GM19193 (cell line): ENCODE results near the gene PPP4R1.

ENCODE experiments used
- POLR2A ChIP-seq: IDR thresholded peaks from 4 replicates; pipeline ENCODE4 v1.6.1; 2011; ENCODE audit not compliant: insufficient read depth, insufficient read length; ENCODE audit errors: extremely low read depth

The PPP4R1 gene, protein sequence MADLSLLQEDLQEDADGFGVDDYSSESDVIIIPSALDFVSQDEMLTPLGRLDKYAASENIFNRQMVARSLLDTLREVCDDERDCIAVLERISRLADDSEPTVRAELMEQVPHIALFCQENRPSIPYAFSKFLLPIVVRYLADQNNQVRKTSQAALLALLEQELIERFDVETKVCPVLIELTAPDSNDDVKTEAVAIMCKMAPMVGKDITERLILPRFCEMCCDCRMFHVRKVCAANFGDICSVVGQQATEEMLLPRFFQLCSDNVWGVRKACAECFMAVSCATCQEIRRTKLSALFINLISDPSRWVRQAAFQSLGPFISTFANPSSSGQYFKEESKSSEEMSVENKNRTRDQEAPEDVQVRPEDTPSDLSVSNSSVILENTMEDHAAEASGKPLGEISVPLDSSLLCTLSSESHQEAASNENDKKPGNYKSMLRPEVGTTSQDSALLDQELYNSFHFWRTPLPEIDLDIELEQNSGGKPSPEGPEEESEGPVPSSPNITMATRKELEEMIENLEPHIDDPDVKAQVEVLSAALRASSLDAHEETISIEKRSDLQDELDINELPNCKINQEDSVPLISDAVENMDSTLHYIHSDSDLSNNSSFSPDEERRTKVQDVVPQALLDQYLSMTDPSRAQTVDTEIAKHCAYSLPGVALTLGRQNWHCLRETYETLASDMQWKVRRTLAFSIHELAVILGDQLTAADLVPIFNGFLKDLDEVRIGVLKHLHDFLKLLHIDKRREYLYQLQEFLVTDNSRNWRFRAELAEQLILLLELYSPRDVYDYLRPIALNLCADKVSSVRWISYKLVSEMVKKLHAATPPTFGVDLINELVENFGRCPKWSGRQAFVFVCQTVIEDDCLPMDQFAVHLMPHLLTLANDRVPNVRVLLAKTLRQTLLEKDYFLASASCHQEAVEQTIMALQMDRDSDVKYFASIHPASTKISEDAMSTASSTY

DNA sequence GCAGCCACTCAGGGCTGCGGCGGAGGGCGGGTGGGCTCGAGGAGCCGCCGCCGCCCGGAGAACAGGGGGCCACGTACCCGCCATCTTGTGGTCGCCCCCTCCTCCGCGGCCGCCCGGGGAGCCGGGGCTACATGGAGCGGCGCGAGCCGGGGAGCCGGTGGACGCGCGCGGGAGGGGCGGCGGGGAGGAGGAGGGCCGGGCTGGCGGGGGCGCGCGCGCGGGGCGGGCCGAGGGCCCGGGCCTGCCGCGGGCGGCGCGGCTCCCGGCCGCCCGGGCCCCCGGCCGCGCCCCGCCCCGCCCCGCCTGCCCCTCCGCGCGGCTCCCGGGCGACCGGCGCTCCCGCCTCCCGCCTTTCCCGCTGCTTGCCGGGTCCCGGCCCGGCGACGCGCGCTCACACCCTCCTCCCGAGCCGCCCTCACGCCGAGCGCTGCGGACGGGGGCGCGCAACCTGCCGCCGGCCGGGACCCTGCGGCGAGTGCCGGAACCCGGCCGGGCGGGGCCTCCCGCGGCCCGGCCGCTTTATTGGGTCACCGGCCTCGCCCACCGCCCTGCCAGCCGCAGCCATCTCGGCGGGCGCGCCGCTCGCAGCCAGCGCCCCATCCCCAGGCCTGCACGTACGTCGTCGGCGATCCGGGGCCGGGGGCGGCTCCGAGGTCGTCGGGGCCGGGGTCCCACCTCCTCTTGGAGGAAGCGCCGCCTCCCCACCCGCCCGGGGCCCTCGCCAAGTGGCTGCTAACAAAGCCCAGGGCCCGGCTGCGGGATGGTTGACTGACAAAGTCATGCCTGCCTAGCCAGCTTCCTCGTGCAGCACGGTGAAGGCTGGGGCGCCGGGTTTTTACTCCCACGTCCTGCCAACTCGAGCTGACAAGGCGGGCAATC, at the start of gene PPP4R1:
Gene PPP4R1 (minus strand): TSS at position 159 of the 879 bp plus-strand sequence. CDS start 75 bp downstream, at position 84.
- peak; percentile 67 for TF ChIP-seq POLR2A

GRCh38 chr18:9663377-9663776, 49.0 kb upstream of the PPP4R1 start:
- no peak for TF ChIP-seq POLR2A

- TF ChIP-seq POLR2A: no peak
These were observed 47.2 kb upstream of the PPP4R1 start for GRCh38 chr18:9661564-9661963.

DNA sequence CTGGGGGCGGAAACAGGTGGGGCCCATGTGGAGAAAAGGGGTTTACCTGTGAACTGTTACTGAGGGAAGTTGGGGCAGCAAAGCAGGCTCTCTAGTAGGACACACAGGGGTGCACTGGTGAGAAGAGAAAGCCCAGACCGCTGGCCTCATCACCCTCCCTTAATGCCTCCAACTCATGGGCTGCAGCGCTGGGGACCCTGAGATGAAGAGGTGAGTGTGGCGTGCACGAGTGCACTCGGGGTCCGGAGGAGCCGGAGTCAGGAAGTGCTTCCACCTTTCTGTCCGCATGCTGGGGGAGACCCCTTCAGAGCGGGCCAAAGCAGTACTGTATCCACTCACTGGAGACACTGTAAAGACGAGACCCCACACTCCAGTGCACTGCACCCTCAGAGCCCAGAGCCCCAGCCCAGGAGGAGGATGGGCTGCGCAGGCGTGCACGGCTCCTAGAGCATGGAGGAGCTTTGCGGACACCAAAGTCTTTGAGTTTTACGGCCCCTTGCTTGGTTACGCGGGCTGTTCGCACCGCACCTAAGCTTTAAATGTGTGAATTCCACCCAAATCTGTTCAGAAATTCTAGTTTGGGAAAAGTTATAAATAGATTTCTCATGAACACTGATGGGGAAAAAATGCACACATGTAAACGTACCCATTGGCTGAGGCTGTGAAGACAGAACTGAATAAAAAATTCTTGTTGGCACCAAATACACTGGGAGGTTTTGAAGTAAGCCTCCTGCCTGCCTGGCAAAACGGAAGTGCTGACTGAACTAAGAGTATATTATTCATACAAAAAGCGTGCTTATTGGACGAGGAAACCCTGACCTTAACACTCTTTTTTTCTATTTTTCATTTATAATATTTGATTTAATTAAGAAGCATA, 45.4 kb upstream of the PPP4R1 start:
- no peak for TF ChIP-seq POLR2A

GRCh38 chr18:9658087-9658641, 43.8 kb upstream of the PPP4R1 start:
- no peak for TF ChIP-seq POLR2A

GRCh38 chr18:9655232-9655767, 40.9 kb upstream of the PPP4R1 start:
- TF ChIP-seq POLR2A: no peak

- TF ChIP-seq POLR2A: no peak
These were observed 39.0 kb upstream of the PPP4R1 start for GRCh38 chr18:9653390-9653789.

DNA sequence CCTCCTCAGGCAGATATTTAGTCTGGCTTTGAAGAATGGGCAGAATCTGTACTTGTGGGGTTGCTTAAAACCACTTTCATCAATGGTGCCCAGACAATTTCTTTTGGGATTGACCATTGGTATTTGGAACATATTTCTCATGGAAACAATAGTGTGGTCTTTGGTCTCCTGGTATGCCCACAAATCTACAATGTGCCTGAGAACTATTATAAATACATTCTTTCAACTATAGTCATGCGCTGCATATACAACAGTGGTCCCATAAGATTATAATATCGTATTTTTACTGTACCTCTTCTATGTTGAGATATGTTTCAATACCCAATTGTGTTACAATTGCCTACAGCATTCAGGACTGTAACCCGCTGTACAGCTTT, 34.8 kb upstream of the PPP4R1 start:
- TF ChIP-seq POLR2A: no peak

GRCh38 chr18:9648431-9649163, 34.2 kb upstream of the PPP4R1 start:
- no peak for TF ChIP-seq POLR2A

DNA sequence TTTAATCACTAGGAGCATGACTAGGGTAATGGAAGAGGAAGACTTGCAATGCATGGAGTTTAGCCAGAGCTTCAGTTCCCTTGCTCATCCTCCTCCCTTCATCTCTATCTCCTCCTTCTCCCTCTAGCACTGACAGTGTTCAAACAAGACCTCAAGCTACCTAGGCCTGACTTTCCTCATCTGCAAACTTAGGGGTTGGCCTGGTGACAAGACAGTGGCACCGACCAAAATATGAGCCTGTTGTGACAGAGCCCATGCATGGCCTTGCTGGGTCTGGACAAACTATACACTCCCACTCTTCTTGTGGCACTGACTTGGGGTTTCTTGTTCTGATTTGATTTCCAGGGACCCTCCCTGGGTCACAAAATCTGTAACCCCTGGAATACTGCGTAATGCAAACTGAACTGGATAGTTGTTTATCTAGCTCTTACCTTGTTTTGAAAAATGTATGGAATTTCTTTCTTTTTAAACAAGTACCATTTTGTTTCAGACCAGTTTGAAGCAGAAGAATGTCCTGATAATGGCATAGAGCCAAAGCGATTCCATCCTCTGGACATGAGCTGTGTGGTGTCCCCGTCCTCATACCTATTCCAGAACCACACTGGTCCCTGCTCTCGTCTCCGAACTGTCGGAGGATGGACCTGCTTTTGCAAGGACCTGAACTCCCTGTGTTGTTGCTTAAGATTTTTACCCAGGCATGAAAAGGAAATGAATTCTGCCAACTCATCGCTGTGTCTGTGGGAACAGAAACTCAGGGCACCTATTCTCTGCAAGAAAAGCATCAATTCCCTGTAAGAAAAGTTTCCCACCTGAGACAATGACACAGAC, 33.4 kb upstream of the PPP4R1 start:
- no peak for TF ChIP-seq POLR2A

DNA sequence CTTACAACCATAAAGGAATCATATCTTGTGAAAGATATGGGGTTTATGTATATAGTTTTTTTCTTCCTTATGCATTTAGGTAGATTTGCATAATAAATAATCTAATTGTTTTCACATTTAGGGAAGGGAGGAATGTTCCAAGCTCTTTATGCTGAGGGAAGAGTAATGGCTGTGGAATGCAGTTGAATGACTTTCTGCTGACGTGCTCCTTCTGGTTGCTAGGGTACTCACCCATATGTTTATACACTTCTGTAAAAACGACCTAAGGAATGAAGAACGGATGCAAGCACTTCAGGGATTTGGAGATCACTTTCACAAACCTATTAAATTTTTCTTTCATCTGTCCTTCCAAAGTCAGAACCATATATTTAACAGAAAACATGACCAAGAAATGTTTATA, 29.2 kb upstream of the PPP4R1 start:
- TF ChIP-seq POLR2A: no peak
